Trophoblast cell (in vitro differentiated cells and primary cell): ENCODE results near the gene HOXB3.

Experiments used
- DNase-seq, 2 donors: peaks; one replicate each; pipeline ENCODE4 v3.0.0-alpha.2; 2016
- H2AFZ ChIP-seq: 2 replicates; pipeline ENCODE4 v1.6.1; 2013; ENCODE audit warnings: low read length, moderate library complexity, mild to moderate bottlenecking; ENCODE audit not compliant: insufficient read depth, poor library complexity
- H2AK5ac ChIP-seq: 2 replicates; pipeline ENCODE4 v1.6.1; 2013; ENCODE audit warnings: mild to moderate bottlenecking, low read length
- H2BK120ac ChIP-seq: 2 replicates; pipeline ENCODE4 v1.6.1; 2013; ENCODE audit warnings: low read length, mild to moderate bottlenecking, moderate library complexity; ENCODE audit not compliant: insufficient read depth, poor library complexity
- H2BK12ac ChIP-seq: 2 replicates; pipeline ENCODE4 v1.6.1; 2013; ENCODE audit warnings: mild to moderate bottlenecking, low read length, moderate library complexity
- H2BK5ac ChIP-seq: 2 replicates; pipeline ENCODE4 v1.6.1; 2013; ENCODE audit warnings: low read length, low read depth, moderate library complexity, mild to moderate bottlenecking; ENCODE audit not compliant: poor library complexity
- H3K14ac ChIP-seq: 2 replicates; pipeline ENCODE4 v1.6.1; 2013; ENCODE audit warnings: mild to moderate bottlenecking, low read length
- H3K18ac ChIP-seq: 2 replicates; pipeline ENCODE4 v1.6.1; 2013; ENCODE audit warnings: mild to moderate bottlenecking, low read length
- H3K23ac ChIP-seq: 2 replicates; pipeline ENCODE4 v1.6.1; 2013; ENCODE audit warnings: low read length
- H3K27ac ChIP-seq: 2 replicates; pipeline ENCODE4 v1.5.1; 2013; ENCODE audit warnings: low read depth, mild to moderate bottlenecking, inconsistent platforms, low read length, moderate library complexity
- H3K27me3 ChIP-seq: 2 replicates; pipeline ENCODE4 v1.6.1; 2013; ENCODE audit warnings: inconsistent platforms, mild to moderate bottlenecking, low read length, moderate library complexity; ENCODE audit not compliant: insufficient read depth
- H3K36me3 ChIP-seq, 2 experiments: 1 replicate in 1 of 2; 2 replicates in 1 of 2; pipeline ENCODE4 v1.6.1; 2013; ENCODE audit warnings: low read length in 2 of 2, mild to moderate bottlenecking in 2 of 2, moderate library complexity in 1 of 2; ENCODE audit not compliant: insufficient read depth in 2 of 2, control insufficient read depth in 1 of 2
- H3K4ac ChIP-seq: 2 replicates; pipeline ENCODE4 v1.6.1; 2013; ENCODE audit warnings: low read depth, mild to moderate bottlenecking, low read length, moderate library complexity
- H3K4me1 ChIP-seq, 2 experiments: 1 replicate in 1 of 2; 2 replicates in 1 of 2; pipeline ENCODE4 v1.6.1; 2013; ENCODE audit warnings: low read length in 2 of 2, mild to moderate bottlenecking in 2 of 2, moderate library complexity in 1 of 2; ENCODE audit not compliant: insufficient read depth in 2 of 2, control insufficient read depth in 1 of 2
- H3K4me2 ChIP-seq: 2 replicates; pipeline ENCODE4 v1.6.1; 2013; ENCODE audit warnings: inconsistent platforms, mild to moderate bottlenecking, low read length, moderate library complexity
- H3K4me3 ChIP-seq: 2 replicates; pipeline ENCODE4 v1.5.1; 2013; ENCODE audit warnings: mild to moderate bottlenecking, low read depth, low read length, inconsistent platforms
- H3K79me1 ChIP-seq: one replicate; pipeline ENCODE4 v1.6.1; 2013; ENCODE audit warnings: low read length
- H3K79me2 ChIP-seq: 2 replicates; pipeline ENCODE4 v1.6.1; 2013; ENCODE audit warnings: low read length, mild to moderate bottlenecking; ENCODE audit not compliant: control insufficient read depth, insufficient read depth, poor library complexity
- H3K9ac ChIP-seq: 2 replicates; pipeline ENCODE4 v1.6.1; 2013; ENCODE audit warnings: mild to moderate bottlenecking, low read length
- H3K9me3 ChIP-seq: 2 replicates; pipeline ENCODE4 v1.6.1; 2013; ENCODE audit warnings: low read depth, mild to moderate bottlenecking, control low read depth, inconsistent platforms, low read length; ENCODE audit not compliant: insufficient read depth
- H4K12ac ChIP-seq: 2 replicates; pipeline ENCODE4 v1.6.1; 2013; ENCODE audit warnings: low read depth, mild to moderate bottlenecking, low read length, moderate library complexity
- H4K8ac ChIP-seq: 2 replicates; pipeline ENCODE4 v1.6.1; 2013; ENCODE audit warnings: low read depth, mild to moderate bottlenecking, low read length, moderate library complexity
- H4K91ac ChIP-seq: one replicate; pipeline ENCODE4 v1.6.1; 2013; ENCODE audit warnings: low read depth, mild to moderate bottlenecking, low read length, moderate library complexity
- WGBS: extraction: QIAGEN DNeasy Blood & Tissue Kit; methylation state at CpG from one replicate; pipeline ENCODE4 v1.1.7; 2013; ENCODE audit warnings: missing lambda C conversion rate; ENCODE audit not compliant: insufficient read length, insufficient coverage; ENCODE audit errors: extremely low coverage; 5-methylcytosine and 5-hydroxymethylcytosine counted together

Gene HOXB3

DNA sequence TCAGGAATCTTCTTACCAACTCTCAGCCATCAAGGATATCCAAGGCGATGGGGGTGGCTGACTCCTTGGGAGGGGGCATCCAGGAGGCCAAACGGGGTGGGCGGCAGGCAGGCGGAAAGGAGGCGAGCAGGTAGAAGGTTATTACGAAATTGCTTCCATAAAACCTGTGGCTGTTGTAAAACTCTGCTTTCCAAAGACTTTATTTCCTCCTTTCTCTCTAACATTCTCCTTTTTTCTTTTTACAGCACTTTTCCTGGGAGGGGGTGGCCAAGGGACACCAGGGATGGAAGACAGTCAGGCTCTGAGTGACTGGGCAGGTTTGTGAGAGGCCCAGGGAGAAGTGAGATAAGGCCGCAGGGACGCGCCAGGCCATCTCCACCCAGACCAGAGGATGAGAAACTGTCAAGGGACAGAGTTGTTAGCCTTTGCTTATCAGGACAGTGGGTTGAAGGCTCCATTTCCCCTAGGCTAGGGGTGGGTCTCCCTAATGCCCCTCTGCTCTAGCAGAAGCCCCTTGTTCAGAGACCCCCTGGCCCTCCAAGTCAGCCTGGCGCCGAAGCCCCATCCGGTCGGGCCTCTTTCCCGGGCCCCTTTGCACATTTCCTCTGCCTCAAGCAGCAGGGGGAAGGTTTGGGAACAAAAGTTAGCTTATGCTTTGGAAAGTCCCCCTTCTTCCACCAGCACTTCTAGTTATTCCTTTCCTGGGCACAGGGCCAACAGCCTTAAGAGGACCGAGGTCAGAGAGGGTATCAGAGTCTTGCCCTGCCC, 41.1 kb upstream of the HOXB3 start:
- Histone ChIP-seq H3K27ac (no peak overlapping the region), H3K18ac (no peak overlapping the region), H3K79me2 (no peaks in the 10 kb centered on the region), H3K36me3 (peaks cover 0 to 2% of the 10 kb centered on the region in 2 experiments), H2BK5ac (no peak overlapping the region), H3K9me3 (peaks cover 6% of the 10 kb centered on the region), H4K91ac (no peak overlapping the region), H3K4me1 (peaks cover 3 to 6% of the 10 kb centered on the region in 2 experiments), H2AFZ (no peak overlapping the region), H2BK12ac (no peak overlapping the region), H3K4me2 (no peak overlapping the region), H3K79me1 (no peaks in the 10 kb centered on the region), H2AK5ac (no peak overlapping the region), H3K9ac (no peak overlapping the region), H4K12ac (no peak overlapping the region), H4K8ac (no peak overlapping the region), H3K27me3 (peaks cover 92% of the 10 kb centered on the region), H2BK120ac (no peak overlapping the region), H3K23ac (no peak overlapping the region), H3K4ac (no peak overlapping the region), H3K4me3 (no peak overlapping the region), H3K14ac (no peak overlapping the region)
- no CpG with 5 or more reads among the region's 15 CpGs for WGBS
- no peak for DNase-seq

DNA sequence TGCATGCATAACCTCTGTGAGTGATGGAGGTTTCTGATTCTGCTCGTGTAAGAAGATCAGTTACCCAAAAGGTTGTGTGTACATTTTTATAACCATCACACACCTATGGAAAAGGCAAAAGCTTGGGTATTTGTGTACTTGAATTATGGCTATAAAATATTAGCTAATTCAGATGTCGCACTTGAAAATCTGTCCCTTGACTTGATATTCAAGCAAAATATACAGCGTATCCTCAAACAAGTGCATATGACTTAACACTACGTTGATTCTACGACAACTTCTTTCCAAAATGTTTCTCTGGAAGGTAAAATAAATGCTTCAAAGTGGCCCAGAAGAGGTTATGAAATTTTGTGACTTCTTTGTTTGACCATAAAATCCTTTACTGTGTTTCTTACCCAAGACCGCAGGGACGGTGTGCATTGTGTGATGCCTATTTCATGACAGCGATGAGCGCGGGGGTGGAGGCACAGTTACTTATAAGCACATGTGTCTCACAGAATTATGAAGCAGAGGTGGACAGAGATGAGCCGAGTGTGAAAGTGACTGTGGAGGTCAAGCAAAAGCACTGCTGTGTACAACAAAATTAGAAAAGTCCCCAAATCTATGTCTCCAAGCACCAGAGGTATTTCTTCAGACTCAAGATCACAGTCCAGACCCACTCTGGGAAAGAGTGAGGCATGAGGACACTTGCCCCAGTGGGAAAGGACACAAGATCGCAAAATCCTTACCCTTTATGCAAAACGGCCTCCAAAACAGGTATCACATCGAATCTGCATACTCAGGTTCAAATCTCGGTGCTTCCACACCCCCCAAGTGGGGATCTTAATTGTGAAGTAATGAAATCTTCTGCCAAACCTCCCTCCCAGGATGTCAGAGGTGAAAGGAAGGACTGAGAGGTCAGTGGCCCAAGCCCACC, 40.2 kb upstream of the HOXB3 start:
- Histone ChIP-seq H3K4me2 (no peak overlapping the region), H3K4ac (no peak overlapping the region), H3K4me3 (no peak overlapping the region), H4K12ac (no peak overlapping the region), H3K9ac (no peak overlapping the region), H3K27me3 (peaks cover 94% of the 10 kb centered on the region), H3K79me1 (no peaks in the 10 kb centered on the region), H2BK12ac (no peak overlapping the region), H3K18ac (no peak overlapping the region), H3K4me1 (peaks cover 5 to 13% of the 10 kb centered on the region in 2 experiments), H3K14ac (no peak overlapping the region), H3K9me3 (peaks cover 6% of the 10 kb centered on the region), H3K27ac (no peak overlapping the region), H2BK5ac (no peak overlapping the region), H2AFZ (no peak overlapping the region), H2BK120ac (no peak overlapping the region), H2AK5ac (no peak overlapping the region), H3K23ac (no peak overlapping the region), H4K91ac (no peak overlapping the region), H4K8ac (no peak overlapping the region), H3K36me3 (no peaks in the 10 kb centered on the region), H3K79me2 (no peaks in the 10 kb centered on the region)
- no peak for DNase-seq
- no CpG with 5 or more reads among the region's 15 CpGs for WGBS

DNA sequence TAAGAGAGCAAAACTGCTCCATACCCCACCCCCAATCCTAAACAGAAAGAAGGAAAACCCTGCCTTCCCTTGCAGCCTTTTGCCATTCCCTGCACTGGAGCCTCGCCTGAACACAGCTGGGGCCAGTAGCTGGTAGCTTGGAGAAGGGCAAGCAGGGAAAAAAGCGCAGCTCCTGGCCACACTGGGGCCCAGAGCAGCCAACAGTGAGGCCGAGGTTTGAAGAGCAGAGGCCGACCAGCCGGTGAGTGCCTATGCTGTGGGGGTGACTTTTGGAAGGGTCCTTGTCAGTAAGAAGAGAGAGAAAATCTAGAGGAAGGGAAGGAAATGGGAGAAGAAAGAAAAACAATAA, 39.3 kb upstream of the HOXB3 start:
- Histone ChIP-seq H3K4ac (no peak overlapping the region), H3K23ac (no peak overlapping the region)

DNA sequence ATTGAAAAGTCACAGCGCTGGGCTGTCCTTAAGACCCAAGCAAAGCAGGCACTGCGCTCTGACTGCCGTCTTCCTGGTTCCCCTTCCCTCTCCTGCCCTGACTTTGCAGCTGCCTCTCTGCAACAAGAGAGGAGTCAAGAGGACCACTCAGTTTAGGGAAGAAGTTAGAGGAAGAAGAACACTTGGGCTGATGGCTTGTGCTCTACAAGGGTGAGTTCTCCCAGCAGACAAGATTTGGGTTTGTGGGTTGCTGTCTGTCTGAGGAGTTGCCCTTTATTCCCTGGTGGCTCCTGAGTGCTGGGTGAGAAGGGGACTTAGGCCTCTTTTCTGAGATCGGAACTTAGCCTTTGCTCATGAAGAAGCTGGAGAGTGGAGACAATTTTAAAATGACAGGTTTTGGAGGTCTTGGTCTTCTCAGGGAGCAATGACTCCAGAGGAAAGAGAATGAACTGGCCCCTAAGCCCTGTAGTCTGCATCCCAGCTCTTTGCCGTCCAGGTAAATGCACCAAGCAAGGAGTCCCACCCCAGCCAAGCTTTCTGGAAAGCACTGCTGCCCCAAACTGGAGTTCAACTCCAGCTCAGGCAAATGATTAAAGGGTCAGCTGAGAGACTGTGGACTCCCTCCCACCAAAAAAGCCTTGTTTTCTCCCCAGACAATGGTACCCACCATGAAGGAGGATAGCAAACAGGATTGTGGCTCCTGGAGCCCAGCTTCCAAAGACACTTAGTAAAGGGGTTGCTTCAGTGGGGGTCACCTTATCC, 38.8 kb upstream of the HOXB3 start:
- Histone ChIP-seq H4K91ac (no peak overlapping the region), H2BK5ac (no peak overlapping the region), H4K12ac (no peak overlapping the region), H3K79me2 (no peaks in the 10 kb centered on the region), H3K4me1 (peaks cover 8 to 19% of the 10 kb centered on the region in 2 experiments), H2BK120ac (no peak overlapping the region), H3K14ac (no peak overlapping the region), H3K36me3 (no peaks in the 10 kb centered on the region), H3K27ac (no peak overlapping the region), H3K9ac (no peak overlapping the region), H3K4me2 (no peak overlapping the region), H3K4ac (no peak overlapping the region), H3K9me3 (peaks cover 6% of the 10 kb centered on the region), H3K79me1 (no peaks in the 10 kb centered on the region), H2AFZ (no peak overlapping the region), H3K23ac (no peak overlapping the region), H2BK12ac (no peak overlapping the region), H3K27me3 (peaks cover 94% of the 10 kb centered on the region), H3K4me3 (no peak overlapping the region), H3K18ac (no peak overlapping the region), H2AK5ac (no peak overlapping the region), H4K8ac (no peak overlapping the region)
- WGBS, result no CpG with 5 or more reads among the region's 5 CpGs
- no peak for DNase-seq

More for the DNA sequence above, 39.3 kb upstream of the HOXB3 start:
- H4K12ac ChIP-seq, result no peak overlapping the region
- H3K36me3 ChIP-seq, result no peaks in the 10 kb centered on the region
- no peak overlapping the region for H2BK12ac ChIP-seq
- no peaks in the 10 kb centered on the region for H3K79me2 ChIP-seq
- no peak overlapping the region for H2BK120ac ChIP-seq
- H3K4me3 ChIP-seq, result no peak overlapping the region
- no peak overlapping the region for H2AFZ ChIP-seq
- H3K18ac ChIP-seq, result no peak overlapping the region
- no peak overlapping the region for H3K4me2 ChIP-seq
- H3K79me1 ChIP-seq, result no peaks in the 10 kb centered on the region
- WGBS, result no CpG with 5 or more reads among the region's 5 CpGs
- H3K4me1 ChIP-seq, result peaks cover 8 to 19% of the 10 kb centered on the region in 2 experiments
- H3K27me3 ChIP-seq, result peaks cover 94% of the 10 kb centered on the region
- H3K9me3 ChIP-seq, result peaks cover 6% of the 10 kb centered on the region
- no peak overlapping the region for H3K9ac ChIP-seq
- no peak overlapping the region for H3K27ac ChIP-seq
- no peak overlapping the region for H2AK5ac ChIP-seq
- DNase-seq, result no peak
- H2BK5ac ChIP-seq, result no peak overlapping the region
- H4K8ac ChIP-seq, result no peak overlapping the region
- no peak overlapping the region for H3K14ac ChIP-seq
- no peak overlapping the region for H4K91ac ChIP-seq
